ENCODE measurements around the gene WASF2. TPM values are rescaled to one million over a fixed set of nuclear protein-coding genes. Genes with fewer than 3 reads are reported as not detected.

The WASF2 gene
- total RNA-seq, 1 experiment from 2014 or later, result 104 TPM

DNA sequence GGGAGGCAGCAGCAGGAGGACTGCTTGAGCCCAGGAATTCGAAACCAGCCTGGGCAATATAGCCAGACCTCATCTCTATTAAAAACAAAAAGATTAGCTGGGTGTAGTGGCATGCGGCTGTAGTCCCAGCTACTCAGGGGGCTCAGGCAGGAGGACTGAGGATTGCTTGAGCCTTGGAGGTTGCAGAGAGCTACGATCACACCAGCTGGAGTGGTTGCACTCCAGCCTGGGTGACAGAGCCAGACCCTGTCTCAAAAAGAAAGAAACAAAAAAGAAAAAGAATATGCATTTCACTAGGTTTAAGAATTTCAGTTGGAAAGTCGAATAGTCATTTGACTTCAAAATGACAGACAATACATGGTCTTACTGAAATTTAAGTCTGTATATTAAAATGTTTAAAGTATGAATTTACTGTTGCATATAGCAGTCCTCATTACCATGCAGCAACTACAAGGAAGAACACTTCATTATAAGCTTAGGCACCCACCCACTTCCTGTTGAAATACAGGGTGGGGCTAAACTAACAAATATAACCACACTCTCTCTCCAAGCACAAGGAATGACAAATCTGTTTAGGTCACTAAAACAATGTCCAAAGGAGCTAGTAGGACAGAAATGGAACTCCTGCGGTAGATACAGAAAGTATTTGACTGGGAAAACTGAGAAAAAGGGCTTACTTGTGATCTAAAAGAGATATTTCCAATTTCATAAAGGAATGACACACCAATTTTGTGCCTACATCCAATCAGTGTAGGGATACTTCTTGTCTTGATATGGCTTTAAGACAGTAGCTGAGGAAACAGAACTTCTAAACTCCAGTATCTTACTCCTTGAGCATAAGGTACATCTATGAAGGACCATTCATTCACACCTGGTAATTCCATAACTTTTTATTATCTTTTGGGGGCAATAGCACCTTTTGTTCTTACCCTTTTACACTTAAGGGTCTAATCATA, 53.5 kb downstream of the WASF2 start (continued):
- TF ChIP-seq, protein P1, sequence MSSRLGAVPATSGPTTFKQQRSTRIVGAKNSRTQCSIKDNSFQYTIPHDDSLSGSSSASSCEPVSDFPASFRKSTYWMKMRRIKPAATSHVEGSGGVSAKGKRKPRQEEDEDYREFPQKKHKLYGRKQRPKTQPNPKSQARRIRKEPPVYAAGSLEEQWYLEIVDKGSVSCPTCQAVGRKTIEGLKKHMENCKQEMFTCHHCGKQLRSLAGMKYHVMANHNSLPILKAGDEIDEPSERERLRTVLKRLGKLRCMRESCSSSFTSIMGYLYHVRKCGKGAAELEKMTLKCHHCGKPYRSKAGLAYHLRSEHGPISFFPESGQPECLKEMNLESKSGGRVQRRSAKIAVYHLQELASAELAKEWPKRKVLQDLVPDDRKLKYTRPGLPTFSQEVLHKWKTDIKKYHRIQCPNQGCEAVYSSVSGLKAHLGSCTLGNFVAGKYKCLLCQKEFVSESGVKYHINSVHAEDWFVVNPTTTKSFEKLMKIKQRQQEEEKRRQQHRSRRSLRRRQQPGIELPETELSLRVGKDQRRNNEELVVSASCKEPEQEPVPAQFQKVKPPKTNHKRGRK (CRISPR knock-in tag; IDR thresholded peaks at IDR 0.05; ENCODE audit: borderline replicate concordance), result no peak
- TF ChIP-seq, protein P2, sequence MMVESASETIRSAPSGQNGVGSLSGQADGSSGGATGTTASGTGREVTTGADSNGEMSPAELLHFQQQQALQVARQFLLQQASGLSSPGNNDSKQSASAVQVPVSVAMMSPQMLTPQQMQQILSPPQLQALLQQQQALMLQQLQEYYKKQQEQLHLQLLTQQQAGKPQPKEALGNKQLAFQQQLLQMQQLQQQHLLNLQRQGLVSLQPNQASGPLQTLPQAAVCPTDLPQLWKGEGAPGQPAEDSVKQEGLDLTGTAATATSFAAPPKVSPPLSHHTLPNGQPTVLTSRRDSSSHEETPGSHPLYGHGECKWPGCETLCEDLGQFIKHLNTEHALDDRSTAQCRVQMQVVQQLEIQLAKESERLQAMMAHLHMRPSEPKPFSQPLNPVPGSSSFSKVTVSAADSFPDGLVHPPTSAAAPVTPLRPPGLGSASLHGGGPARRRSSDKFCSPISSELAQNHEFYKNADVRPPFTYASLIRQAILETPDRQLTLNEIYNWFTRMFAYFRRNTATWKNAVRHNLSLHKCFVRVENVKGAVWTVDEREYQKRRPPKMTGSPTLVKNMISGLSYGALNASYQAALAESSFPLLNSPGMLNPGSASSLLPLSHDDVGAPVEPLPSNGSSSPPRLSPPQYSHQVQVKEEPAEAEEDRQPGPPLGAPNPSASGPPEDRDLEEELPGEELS (CRISPR knock-in tag; IDR thresholded peaks at IDR 0.05), result no peak
- TF ChIP-seq ZNF232 (CRISPR knock-in tag; IDR thresholded peaks at IDR 0.05), result 0 out of 2 replicates have a peak, but pooled peaks have one; percentile 24

DNA sequence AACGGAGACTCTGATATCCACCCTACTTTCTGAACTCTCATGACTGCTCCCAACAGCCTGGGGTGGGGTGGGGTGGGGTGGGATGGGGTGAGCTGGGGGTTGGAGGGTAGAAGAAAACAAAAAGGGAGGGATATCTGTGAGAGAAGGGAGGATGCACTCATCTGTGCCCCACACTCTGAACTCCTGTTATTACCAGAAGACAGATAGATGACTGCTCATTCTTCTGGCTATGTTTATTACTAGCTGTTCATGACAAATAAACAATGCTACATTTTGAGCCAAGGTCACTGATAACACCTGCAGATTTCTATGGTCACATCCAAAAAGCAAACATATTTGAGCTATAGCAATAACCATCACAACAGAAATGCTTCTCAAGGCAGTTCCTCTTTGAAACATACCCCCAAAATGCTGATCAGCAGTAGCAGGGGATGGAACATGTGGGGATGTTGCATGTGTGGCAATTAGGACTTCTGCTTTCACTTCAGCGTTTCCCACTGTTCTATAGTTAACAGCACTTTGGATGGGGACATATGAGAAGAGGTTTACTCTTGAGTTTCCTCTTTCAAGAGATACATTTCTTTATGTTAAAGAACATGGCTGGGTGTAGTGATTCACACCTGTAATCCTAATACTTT, 54.3 kb downstream of the WASF2 start:
- POLR2A ChIA-PET, result no interaction called here
- H3K4me1 Mint-ChIP-seq, result peaks cover 75% of the 10 kb centered on the region

DNA sequence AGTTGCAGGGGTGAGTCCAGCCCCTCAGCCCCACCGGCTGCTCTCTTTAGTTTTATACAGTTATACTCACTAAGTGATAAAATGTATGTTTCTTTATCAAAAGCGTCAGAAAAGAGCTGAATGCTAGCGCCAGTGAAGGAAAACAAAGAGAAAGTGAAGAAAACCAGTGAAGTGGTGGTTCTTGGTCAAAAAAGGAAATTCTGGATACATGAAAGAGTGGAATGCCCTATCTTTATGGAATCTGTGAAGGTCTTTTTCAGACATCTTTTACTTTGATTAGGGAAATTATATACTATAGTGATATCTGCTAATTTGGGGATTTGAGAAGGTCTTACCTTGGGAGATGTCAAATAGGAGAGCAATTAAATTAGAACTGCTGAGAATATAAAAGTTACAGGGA, 56.3 kb downstream of the WASF2 start:
- Mint-ChIP-seq H3K36me3 (no peaks in the 10 kb centered on the region; the same call in 1 of the 2 replicates), H3K9me3 (no peaks in the 10 kb centered on the region), H3K27ac (peak overlapping the region; percentile 9; the same call in 1 of the 2 replicates), H3K4me1 (peaks cover 79% of the 10 kb centered on the region), H3K4me3 (no peak overlapping the region), H3K27me3 (ENCODE audit: low read depth) (no peaks in the 10 kb centered on the region)
- POLR2A ChIA-PET, result no interaction called here
- no peak for TF ChIP-seq ZNF232 (CRISPR knock-in tag; IDR thresholded peaks at IDR 0.05)
- TF ChIP-seq, protein P3, sequence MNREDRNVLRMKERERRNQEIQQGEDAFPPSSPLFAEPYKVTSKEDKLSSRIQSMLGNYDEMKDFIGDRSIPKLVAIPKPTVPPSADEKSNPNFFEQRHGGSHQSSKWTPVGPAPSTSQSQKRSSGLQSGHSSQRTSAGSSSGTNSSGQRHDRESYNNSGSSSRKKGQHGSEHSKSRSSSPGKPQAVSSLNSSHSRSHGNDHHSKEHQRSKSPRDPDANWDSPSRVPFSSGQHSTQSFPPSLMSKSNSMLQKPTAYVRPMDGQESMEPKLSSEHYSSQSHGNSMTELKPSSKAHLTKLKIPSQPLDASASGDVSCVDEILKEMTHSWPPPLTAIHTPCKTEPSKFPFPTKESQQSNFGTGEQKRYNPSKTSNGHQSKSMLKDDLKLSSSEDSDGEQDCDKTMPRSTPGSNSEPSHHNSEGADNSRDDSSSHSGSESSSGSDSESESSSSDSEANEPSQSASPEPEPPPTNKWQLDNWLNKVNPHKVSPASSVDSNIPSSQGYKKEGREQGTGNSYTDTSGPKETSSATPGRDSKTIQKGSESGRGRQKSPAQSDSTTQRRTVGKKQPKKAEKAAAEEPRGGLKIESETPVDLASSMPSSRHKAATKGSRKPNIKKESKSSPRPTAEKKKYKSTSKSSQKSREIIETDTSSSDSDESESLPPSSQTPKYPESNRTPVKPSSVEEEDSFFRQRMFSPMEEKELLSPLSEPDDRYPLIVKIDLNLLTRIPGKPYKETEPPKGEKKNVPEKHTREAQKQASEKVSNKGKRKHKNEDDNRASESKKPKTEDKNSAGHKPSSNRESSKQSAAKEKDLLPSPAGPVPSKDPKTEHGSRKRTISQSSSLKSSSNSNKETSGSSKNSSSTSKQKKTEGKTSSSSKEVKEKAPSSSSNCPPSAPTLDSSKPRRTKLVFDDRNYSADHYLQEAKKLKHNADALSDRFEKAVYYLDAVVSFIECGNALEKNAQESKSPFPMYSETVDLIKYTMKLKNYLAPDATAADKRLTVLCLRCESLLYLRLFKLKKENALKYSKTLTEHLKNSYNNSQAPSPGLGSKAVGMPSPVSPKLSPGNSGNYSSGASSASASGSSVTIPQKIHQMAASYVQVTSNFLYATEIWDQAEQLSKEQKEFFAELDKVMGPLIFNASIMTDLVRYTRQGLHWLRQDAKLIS (CRISPR knock-in tag; IDR thresholded peaks at IDR 0.05; ENCODE audit: borderline replicate concordance), result no peak
- no peak for TF ChIP-seq ZNF121 (CRISPR knock-in tag; IDR thresholded peaks at IDR 0.05)
- no peak for TF ChIP-seq ZBTB21 (CRISPR knock-in tag; IDR thresholded peaks at IDR 0.05; ENCODE audit: borderline replicate concordance)
- TF ChIP-seq TP53 (CRISPR knock-in tag; IDR thresholded peaks at IDR 0.05), result no peak
- TF ChIP-seq GRHL2 (CRISPR knock-in tag; IDR thresholded peaks at IDR 0.05; ENCODE audit: insufficient replicate concordance, severe bottlenecking), result no peak
- no peak for TF ChIP-seq ELF4 (CRISPR knock-in tag; IDR thresholded peaks at IDR 0.05; ENCODE audit: low read depth)
- no peak for TF ChIP-seq EMX1 (CRISPR knock-in tag; IDR thresholded peaks at IDR 0.05)
- TF ChIP-seq, protein P1 (CRISPR knock-in tag; IDR thresholded peaks at IDR 0.05; ENCODE audit: borderline replicate concordance), result no peak
- TF ChIP-seq, protein P4, sequence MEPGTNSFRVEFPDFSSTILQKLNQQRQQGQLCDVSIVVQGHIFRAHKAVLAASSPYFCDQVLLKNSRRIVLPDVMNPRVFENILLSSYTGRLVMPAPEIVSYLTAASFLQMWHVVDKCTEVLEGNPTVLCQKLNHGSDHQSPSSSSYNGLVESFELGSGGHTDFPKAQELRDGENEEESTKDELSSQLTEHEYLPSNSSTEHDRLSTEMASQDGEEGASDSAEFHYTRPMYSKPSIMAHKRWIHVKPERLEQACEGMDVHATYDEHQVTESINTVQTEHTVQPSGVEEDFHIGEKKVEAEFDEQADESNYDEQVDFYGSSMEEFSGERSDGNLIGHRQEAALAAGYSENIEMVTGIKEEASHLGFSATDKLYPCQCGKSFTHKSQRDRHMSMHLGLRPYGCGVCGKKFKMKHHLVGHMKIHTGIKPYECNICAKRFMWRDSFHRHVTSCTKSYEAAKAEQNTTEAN (CRISPR knock-in tag; IDR thresholded peaks at IDR 0.05), result no peak
- DNase-seq (ENCODE audit: low spot score) (no peak), ATAC-seq (no peak)
- CTCF ChIA-PET, result interaction anchor here (0.8 kb wide), 1 partner anchor 11 kb away, joined by 3 read pairs; no protein-coding TSS in a partner anchor

More for the DNA sequence above, 54.3 kb downstream of the WASF2 start:
- no peaks in the 10 kb centered on the region for H3K27me3 Mint-ChIP-seq (ENCODE audit: low read depth)
- peak overlapping the region; percentile 20; the same call in 1 of the 2 replicates for H3K27ac Mint-ChIP-seq
- no peak overlapping the region for H3K4me3 Mint-ChIP-seq
- DNase-seq (ENCODE audit: low spot score) (no peak), ATAC-seq (no peak)
- H3K9me3 Mint-ChIP-seq, result no peaks in the 10 kb centered on the region
- H3K36me3 Mint-ChIP-seq, result peaks cover 2% of the 10 kb centered on the region; the same call in 1 of the 2 replicates
- CTCF ChIA-PET, result interaction anchor here (0.6 kb wide), 1 partner anchor 291 kb away, joined by 3 read pairs; no protein-coding TSS in a partner anchor
- TF ChIP-seq, protein P5, sequence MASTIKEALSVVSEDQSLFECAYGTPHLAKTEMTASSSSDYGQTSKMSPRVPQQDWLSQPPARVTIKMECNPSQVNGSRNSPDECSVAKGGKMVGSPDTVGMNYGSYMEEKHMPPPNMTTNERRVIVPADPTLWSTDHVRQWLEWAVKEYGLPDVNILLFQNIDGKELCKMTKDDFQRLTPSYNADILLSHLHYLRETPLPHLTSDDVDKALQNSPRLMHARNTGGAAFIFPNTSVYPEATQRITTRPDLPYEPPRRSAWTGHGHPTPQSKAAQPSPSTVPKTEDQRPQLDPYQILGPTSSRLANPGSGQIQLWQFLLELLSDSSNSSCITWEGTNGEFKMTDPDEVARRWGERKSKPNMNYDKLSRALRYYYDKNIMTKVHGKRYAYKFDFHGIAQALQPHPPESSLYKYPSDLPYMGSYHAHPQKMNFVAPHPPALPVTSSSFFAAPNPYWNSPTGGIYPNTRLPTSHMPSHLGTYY (CRISPR knock-in tag; IDR thresholded peaks at IDR 0.05), result no peak
- no peak for TF ChIP-seq SOX15 (CRISPR knock-in tag; IDR thresholded peaks at IDR 0.05)
- no peak for TF ChIP-seq GABPB1 (CRISPR knock-in tag; IDR thresholded peaks at IDR 0.05)

Data from WTC11 (cell line).